Subcutaneous adipose tissue (tissue), 4 donors: Measurements from ENCODE around the gene FLAD1. TPM values are rescaled to one million over a fixed set of nuclear protein-coding genes. Genes with fewer than 3 reads are reported as not detected.

Experiments used
- CTCF ChIP-seq: fragments of 450-650 bp; IDR thresholded peaks from one replicate; pipeline ENCODE4 v1.5.1; 2016; ENCODE audit warnings: low read depth, mild to moderate bottlenecking, control low read depth, antibody characterized with exemption, moderate library complexity
- total RNA-seq, 4 donors: library from RNA; depleted of rRNA; stranded (reverse); fragments of >200 nt; gene quantifications; one replicate each; pipeline ENCODE4 v1.1.0, GENCODE V29; 2016

FLAD1 gene
- total RNA-seq, 4 donors from 2014 or later, result 23.5 to 25.9 (median 24.7) TPM

GRCh38 chr1:154945160-154945961 lies 37.8 kb upstream of the FLAD1 start:
- no peak for TF ChIP-seq CTCF

GRCh38 chr1:154945962-154946850 lies 36.9 kb upstream of the FLAD1 start:
- no peak for TF ChIP-seq CTCF

GRCh38 chr1:154948079-154948478 lies 35.1 kb upstream of the FLAD1 start:
- TF ChIP-seq CTCF, result no peak

- TF ChIP-seq CTCF, result no peak
Observed at GRCh38 chr1:154951901-154952657, 31.1 kb upstream of the FLAD1 start.

GRCh38 chr1:154952664-154953063 lies 30.5 kb upstream of the FLAD1 start:
- TF ChIP-seq CTCF, result no peak

GRCh38 chr1:154953611-154954038 lies 29.5 kb upstream of the FLAD1 start:
- no peak for TF ChIP-seq CTCF
